DND-41 (cell line): ENCODE results near the gene RHOU.

Experiments used
- EZH2 ChIP-seq: IDR thresholded peaks from 3 replicates; pipeline ENCODE4 v1.6.1; 2012; ENCODE audit warnings: borderline replicate concordance, low read depth, mild to moderate bottlenecking, moderate library complexity, low read length, inconsistent platforms; ENCODE audit not compliant: severe bottlenecking
- TF ChIP-seq, protein P1 (sequence below): IDR thresholded peaks from 2 replicates; pipeline ENCODE4 v1.5.1; 2012; ENCODE audit warnings: borderline replicate concordance, low read length, moderate library complexity, mild to moderate bottlenecking; ENCODE audit not compliant: poor library complexity, severe bottlenecking; ENCODE audit errors: extremely low read depth

GRCh38 chr1:228748431-228748830 is 13.2 kb downstream of the RHOU start:
- TF ChIP-seq, protein P1, sequence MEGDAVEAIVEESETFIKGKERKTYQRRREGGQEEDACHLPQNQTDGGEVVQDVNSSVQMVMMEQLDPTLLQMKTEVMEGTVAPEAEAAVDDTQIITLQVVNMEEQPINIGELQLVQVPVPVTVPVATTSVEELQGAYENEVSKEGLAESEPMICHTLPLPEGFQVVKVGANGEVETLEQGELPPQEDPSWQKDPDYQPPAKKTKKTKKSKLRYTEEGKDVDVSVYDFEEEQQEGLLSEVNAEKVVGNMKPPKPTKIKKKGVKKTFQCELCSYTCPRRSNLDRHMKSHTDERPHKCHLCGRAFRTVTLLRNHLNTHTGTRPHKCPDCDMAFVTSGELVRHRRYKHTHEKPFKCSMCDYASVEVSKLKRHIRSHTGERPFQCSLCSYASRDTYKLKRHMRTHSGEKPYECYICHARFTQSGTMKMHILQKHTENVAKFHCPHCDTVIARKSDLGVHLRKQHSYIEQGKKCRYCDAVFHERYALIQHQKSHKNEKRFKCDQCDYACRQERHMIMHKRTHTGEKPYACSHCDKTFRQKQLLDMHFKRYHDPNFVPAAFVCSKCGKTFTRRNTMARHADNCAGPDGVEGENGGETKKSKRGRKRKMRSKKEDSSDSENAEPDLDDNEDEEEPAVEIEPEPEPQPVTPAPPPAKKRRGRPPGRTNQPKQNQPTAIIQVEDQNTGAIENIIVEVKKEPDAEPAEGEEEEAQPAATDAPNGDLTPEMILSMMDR = no peak
- TF ChIP-seq EZH2 = no peak
